GM12878 (cell line): ENCODE results near the gene EBI3. TPM values are rescaled to one million over a fixed set of nuclear protein-coding genes. Genes with fewer than 3 reads are reported as not detected.

Source experiments
- ATAC-seq: fragments of 200-7000 bp; cut with Tn5 transposase; 3 replicates; pipeline ENCODE4 v1.9.1; 2020; ENCODE audit warnings: mild to moderate bottlenecking, moderate library complexity
- Bru-seq: library from RNA; stranded (reverse); fragments of 400-500 nt; gene quantifications from one replicate; lab custom pipeline; 2021; lab: Mats Ljungman, UMichigan
- BruChase-seq, 2 experiments: library from RNA; stranded (reverse); fragments of 400-500 nt; gene quantifications; one replicate each; lab custom pipeline; 2021; lab: Mats Ljungman, UMichigan
- BruUV-seq: library from RNA; stranded (reverse); fragments of 400-500 nt; replicated peaks from 2 replicates; lab custom pipeline; 2021; lab: Mats Ljungman, UMichigan
- CTCF ChIA-PET: fragments of 300-600 bp; sonication (Branson Sonifier 250); formaldehyde crosslinking; extraction: SDS; loops from one replicate; lab custom pipeline; 2021; ENCODE audit warnings: inconsistent platforms; lab: Yijun Ruan, JAX
- POLR2A ChIA-PET: fragments of 350-600 bp; formaldehyde crosslinking; extraction: SDS; loops from one replicate; lab custom pipeline; 2021; ENCODE audit warnings: inconsistent platforms; lab: Charles Lee
- RAD21 ChIA-PET: fragments of 300-600 bp; sonication (Branson Sonifier 250); formaldehyde crosslinking; loops from one replicate; lab custom pipeline; 2023; ENCODE audit warnings: antibody characterized with exemption; ENCODE audit not compliant: unreplicated experiment; lab: Charles Lee
- SMC1A ChIA-PET: fragments of 300-600 bp; sonication (Branson Sonifier 250); formaldehyde crosslinking; loops from one replicate; lab custom pipeline; 2023; ENCODE audit not compliant: unreplicated experiment, uncharacterized antibody; lab: Charles Lee
- DNase-seq: peaks from one replicate; pipeline ENCODE4 v3.0.0-alpha.2; 2011; ENCODE audit warnings: low read depth, low spot score
- FAIRE-seq: peaks from 3 replicates; lab custom pipeline; 2011; peaks lifted over from hg19 to GRCh38; lab: Jason Lieb, UNC
- H2AFZ ChIP-seq: 2 replicates; pipeline ENCODE4 v1.6.0; 2011; ENCODE audit warnings: low read depth, low read length, control low read depth; ENCODE audit not compliant: control insufficient read depth
- H3K27ac ChIP-seq: 2 replicates; pipeline ENCODE4 v1.5.1; 2011; ENCODE audit warnings: control low read depth; ENCODE audit not compliant: control insufficient read depth, insufficient read depth
- H3K27me3 ChIP-seq, 2 experiments: replicated peaks in 1 of 2; 2 replicates each; pipeline versions ENCODE4 v1.6.0 to v1.6.1; 2011; ENCODE audit warnings: low read length in 1 of 2; ENCODE audit not compliant: control insufficient read depth in 2 of 2, insufficient read depth in 2 of 2
- H3K36me3 ChIP-seq, 2 experiments: 2 replicates each; pipeline ENCODE4 v1.5.1; 2011; ENCODE audit warnings: low read length in 1 of 2; ENCODE audit not compliant: control insufficient read depth in 2 of 2, insufficient read depth in 2 of 2
- H3K4me1 ChIP-seq: 2 replicates; pipeline ENCODE4 v1.6.1; 2011; ENCODE audit warnings: mild to moderate bottlenecking, low read length, moderate library complexity, mixed read lengths; ENCODE audit not compliant: control insufficient read depth, insufficient read depth
- H3K4me2 ChIP-seq: 2 replicates; pipeline ENCODE4 v1.6.0; 2011; ENCODE audit warnings: control low read depth; ENCODE audit not compliant: control insufficient read depth, insufficient read depth
- H3K4me3 ChIP-seq: fragments of 200-600 bp; sonication (generic); 2 replicates; pipeline ENCODE4 v1.5.1; 2016
- H3K79me2 ChIP-seq: 2 replicates; pipeline ENCODE4 v1.6.0; 2011; ENCODE audit warnings: low read length; ENCODE audit not compliant: control insufficient read depth, insufficient read depth
- H3K9ac ChIP-seq: 2 replicates; pipeline ENCODE4 v1.8.0; 2011; ENCODE audit warnings: low read length, control low read depth, mixed read lengths; ENCODE audit not compliant: control insufficient read depth, insufficient read depth
- H3K9me3 ChIP-seq: replicated peaks from 3 replicates; pipeline ENCODE4 v1.5.1; 2011; ENCODE audit warnings: mild to moderate bottlenecking, low read length; ENCODE audit not compliant: control insufficient read depth, insufficient read depth
- H4K20me1 ChIP-seq: 2 replicates; pipeline ENCODE4 v1.6.0; 2011; ENCODE audit not compliant: control insufficient read depth, insufficient read depth
- CBFB ChIP-seq: IDR thresholded peaks from 2 replicates; pipeline ENCODE4 v1.6.1; 2016; ENCODE audit warnings: antibody characterized with exemption, low read depth
- CHD4 ChIP-seq: fragments of 200-600 bp; sonication (generic); IDR thresholded peaks from 2 replicates; pipeline ENCODE4 v1.6.1; 2016; ENCODE audit warnings: mild to moderate bottlenecking
- GATAD2B ChIP-seq: fragments of 450-650 bp; conservative IDR thresholded peaks from 2 replicates; pipeline ENCODE4 v1.6.1; 2017; ENCODE audit warnings: low read depth, mild to moderate bottlenecking, moderate library complexity
- IKZF2 ChIP-seq, 2 experiments: fragments of 450-650 bp; IDR thresholded peaks; 2 replicates each; pipeline ENCODE4 v1.6.1; 2017; ENCODE audit warnings: mild to moderate bottlenecking in 2 of 2, moderate library complexity in 2 of 2
- MTA2 ChIP-seq: fragments of 450-650 bp; IDR thresholded peaks from 2 replicates; pipeline ENCODE4 v1.6.1; 2016; ENCODE audit warnings: low read depth, mild to moderate bottlenecking, moderate library complexity
- NR2F1 ChIP-seq: fragments of 450-650 bp; conservative IDR thresholded peaks from 2 replicates; pipeline ENCODE4 v1.6.1; 2017; ENCODE audit warnings: mild to moderate bottlenecking
- TBL1XR1 ChIP-seq: IDR thresholded peaks from 2 replicates; pipeline ENCODE4 v1.6.1; 2012; ENCODE audit warnings: low read depth, low read length, improper control_type of control experiment
- ZNF622 ChIP-seq: fragments of 450-650 bp; IDR thresholded peaks from 2 replicates; pipeline ENCODE4 v1.6.1; 2017; ENCODE audit warnings: mild to moderate bottlenecking, inconsistent platforms
- WGBS: methylation state at CpG from one replicate; pipeline ENCODE4 v1.1.6; 2016; ENCODE audit warnings: low lambda C conversion rate; ENCODE audit not compliant: insufficient replicate concordance, insufficient coverage; ENCODE audit errors: missing lambda C conversion rate; 5-methylcytosine and 5-hydroxymethylcytosine counted together
- in situ Hi-C: fragments of 300-500 bp; cut with MboI; formaldehyde crosslinking; loops from 9 replicates; pipeline ENCODE4 v1.14.3; 2018; ENCODE audit warnings: mixed read lengths
- intact Hi-C: fragments of 100-400 bp; cut with micrococcal nuclease; formaldehyde crosslinking; loops from one replicate; pipeline ENCODE4 v1.14.2; 2022; ENCODE audit not compliant: unreplicated experiment
- long read RNA-seq, 2 experiments: library from polyadenylated mRNA; unstranded; transcript quantifications; one replicate each; pipeline ENCODE4 v2.0.0, GENCODE V29; 2019 to 2020
- polyA minus RNA-seq, 3 experiments: library from RNA; depleted of rRNA, polyadenylated mRNA; stranded (reverse); fragments of >200 nt; gene quantifications; 2 replicates each; pipeline ENCODE4 v1.2.3, GENCODE V29; 2011
- polyA plus RNA-seq, 11 experiments: library from polyadenylated mRNA; depleted of rRNA in 4 of 11; unstranded in 6 of 11; stranded (reverse) in 5 of 11; fragments of >200 nt; fragmentation: Nextera tagmentation in 4 of 11; fragmentation: Illumina TruSeq in 1 of 11; extraction: Ambion mirVana in 4 of 11; extraction: Trizol in 1 of 11; gene quantifications; 1 replicate in 1 of 11; 2 replicates in 10 of 11; pipeline versions ENCODE4 v1.2.1 to v1.2.3, GENCODE V29; 2011 to 2016; ENCODE audit warnings: inconsistent platforms in 2 of 11, missing spikeins in 2 of 11, low read depth in 1 of 11
- total RNA-seq, 4 experiments: library from RNA; depleted of rRNA in 3 of 4; stranded (reverse); fragments of >200 nt in 3 of 4; fragmentation: Illumina TruSeq in 1 of 4; extraction: Trizol in 1 of 4; gene quantifications; 2 replicates each; pipeline versions ENCODE4 v1.2.1 to v1.2.3, GENCODE V29; 2013 to 2021
- TF ChIP-seq, protein P1 (sequence below): IDR thresholded peaks from 2 replicates; pipeline ENCODE4 v1.6.1; 2011; ENCODE audit warnings: mild to moderate bottlenecking, low read depth, low read length, moderate library complexity; ENCODE audit not compliant: insufficient replicate concordance
- TF ChIP-seq, protein P2 (sequence below): IDR thresholded peaks from 2 replicates; pipeline ENCODE4 v1.6.1; 2012; ENCODE audit warnings: mild to moderate bottlenecking, low read depth, low read length
- TF ChIP-seq, protein P3 (sequence below): fragments of 450-650 bp; IDR thresholded peaks from 2 replicates; pipeline ENCODE4 v1.6.1; 2017; ENCODE audit warnings: low read depth, mild to moderate bottlenecking, moderate library complexity

The EBI3 gene
- 450 and 530 TPM in 2 replicates for total RNA-seq (2013; cell fraction: nucleolus; rRNA removed)
- total RNA-seq (2014; rRNA removed) (137 and 149 TPM in 2 replicates), total RNA-seq (2014; rRNA removed; fragmentation: Illumina TruSeq; extraction: Trizol) (61.0 and 68.2 TPM in 2 replicates), total RNA-seq (2021) (224 and 232 TPM in 2 replicates), polyA plus RNA-seq (2011; rRNA removed) (140 and 276 TPM in 2 replicates), polyA plus RNA-seq (2014; fragmentation: Illumina TruSeq; extraction: Trizol) (13.5 and 47.7 TPM in 2 replicates), polyA plus RNA-seq (2014; fragmentation: Nextera tagmentation; extraction: Ambion mirVana) (10 to 100 TPM; 22.0 to 61.1 TPM), polyA plus RNA-seq (2014; rRNA removed) (257 and 266 TPM in 2 replicates), polyA plus RNA-seq (2016; fragmentation: Nextera tagmentation; extraction: Ambion mirVana) (100 to 1,000 TPM; 278 to 288 TPM), polyA minus RNA-seq (2011; rRNA and poly(A)+ RNA removed) (103 and 190 TPM in 2 replicates), Bru-seq, nascent RNA (percentile 96 among the genes with signal in this experiment), BruChase-seq, experiment 1, labeled RNA remaining after a 6-hour chase (percentile 97 among the genes with signal in this experiment), BruChase-seq, experiment 2, labeled RNA remaining after a 2-hour chase (percentile 94 among the genes with signal in this experiment)
- polyA plus RNA-seq (2011; ENCODE audit: low read depth): 92.7 TPM
- 391 and 446 TPM in 2 replicates for polyA plus RNA-seq (2011; cell fraction: cytosol; rRNA removed)
- polyA plus RNA-seq (2011; cell fraction: nucleus; rRNA removed): 237 and 277 TPM in 2 replicates
- polyA plus RNA-seq (2012): 176 and 238 TPM in 2 replicates
- 139 and 168 TPM in 2 replicates for polyA minus RNA-seq (2011; cell fraction: cytosol; rRNA and poly(A)+ RNA removed)
- polyA minus RNA-seq (2011; cell fraction: nucleus; rRNA and poly(A)+ RNA removed): 74.0 and 109 TPM in 2 replicates
- long read RNA-seq, experiment 1, transcript EBI3-201 (5 exons, 1,186 nt): major isoform, 102 of 114 reads
- long read RNA-seq, experiment 1, partial matches to known transcripts: 2 of 114 reads
- long read RNA-seq, experiment 1, other reads (novel, unspliced or antisense): 10 of 114 reads
- long read RNA-seq, experiment 2, transcript EBI3-201 (5 exons, 1,186 nt): major isoform, 208 of 236 reads
- long read RNA-seq, experiment 2, partial matches to known transcripts: 23 of 236 reads
- long read RNA-seq, experiment 2, other reads (novel, unspliced or antisense): 5 of 236 reads

DNA sequence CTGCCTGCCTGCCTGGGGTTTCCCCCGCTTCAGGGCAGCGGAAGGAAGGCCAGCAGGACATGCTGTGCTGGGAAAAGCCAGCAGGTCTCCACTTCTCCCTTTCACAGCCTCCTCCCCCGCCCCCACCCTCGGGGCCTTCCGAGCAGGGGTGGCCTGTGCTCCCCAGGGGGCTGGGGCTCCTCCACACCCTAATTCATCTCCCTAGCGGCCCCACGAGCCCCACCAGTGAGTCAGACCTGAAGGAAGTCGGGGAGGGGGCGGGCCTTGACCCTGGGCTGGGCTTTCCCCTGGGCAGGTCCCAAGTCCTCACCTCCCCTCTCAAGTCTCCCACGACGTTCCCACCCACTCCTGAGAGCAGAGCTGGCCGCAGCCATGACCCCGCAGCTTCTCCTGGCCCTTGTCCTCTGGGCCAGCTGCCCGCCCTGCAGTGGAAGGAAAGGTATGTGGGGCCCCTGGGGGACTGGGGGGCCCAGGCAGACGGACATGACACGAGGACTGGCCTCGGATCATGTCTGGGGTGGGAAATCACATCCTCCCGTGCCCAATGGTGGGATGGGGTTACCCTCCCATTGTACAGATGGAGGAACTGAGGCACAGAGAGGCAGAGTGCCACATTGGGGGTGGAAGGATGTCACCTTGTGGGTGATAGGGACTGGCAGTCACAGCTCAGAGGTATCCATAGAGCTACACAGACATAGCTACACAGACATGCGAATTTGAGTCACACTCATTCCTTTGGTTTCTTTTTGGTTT, at the start of gene EBI3:
Gene EBI3 (plus strand): TSS at position 345 of the 753 bp plus-strand sequence. CDS start 28 bp downstream, at position 373.
- 1% methylated on average over 18 of the region's 19 CpGs for WGBS
- FAIRE-seq: peak; percentile 38
- H3K27ac ChIP-seq: peak within 1 kb of the TSS; percentile 99
- intact Hi-C loops (loop anchor here (2.0 kb wide), 2 partner anchors 15 to 17 kb away; partner anchors contain the start of gene YJU2), in situ Hi-C loops (no loop called here)
- RAD21 ChIA-PET: interaction anchor here (0.7 to 2.3 kb wide), 9 partner anchors 11 to 242 kb away, joined by 3 to 10 read pairs (median 3); partner anchors contain the start of gene MPND
- peak within 1 kb of the TSS; percentile 95 for H3K9ac ChIP-seq
- SMC1A ChIA-PET: interaction anchor here (1.4 to 2.3 kb wide), 4 partner anchors 15 to 242 kb away, joined by 4 to 9 read pairs (median 5); partner anchors contain the start of gene YJU2
- H3K79me2 ChIP-seq: peaks cover 56% of the 10 kb centered on the region
- H3K4me3 ChIP-seq: peak within 1 kb of the TSS; percentile 93
- peak; percentile 88 for DNase-seq
- H3K4me2 ChIP-seq: peak within 1 kb of the TSS; percentile 75
- POLR2A ChIA-PET: interaction anchor here (0.5 to 6.0 kb wide), 15 partner anchors 8 to 777 kb away, joined by 3 to 45 read pairs (median 4); partner anchors contain the start of genes CHAF1A and ZBTB7A
- H3K4me1 ChIP-seq: peaks cover 24% of the 10 kb centered on the region
- H4K20me1 ChIP-seq: no peaks in the 10 kb centered on the region
- peak; percentile 86 for ATAC-seq
- no peaks in the 10 kb centered on the region for H3K9me3 ChIP-seq
- H3K36me3 ChIP-seq: peaks cover 0 to 3% of the 10 kb centered on the region in 2 experiments; a peak in 1 of 4 replicates
- CTCF ChIA-PET: interaction anchor here (0.6 to 2.6 kb wide), 10 partner anchors 10 to 243 kb away, joined by 3 to 19 read pairs (median 4); partner anchors contain the start of gene YJU2
- H2AFZ ChIP-seq: peak within 1 kb of the TSS; percentile 83
- H3K27me3 ChIP-seq: no peaks in the 10 kb centered on the region
- no TSS peak for BruUV-seq
- TF ChIP-seq, protein P1, sequence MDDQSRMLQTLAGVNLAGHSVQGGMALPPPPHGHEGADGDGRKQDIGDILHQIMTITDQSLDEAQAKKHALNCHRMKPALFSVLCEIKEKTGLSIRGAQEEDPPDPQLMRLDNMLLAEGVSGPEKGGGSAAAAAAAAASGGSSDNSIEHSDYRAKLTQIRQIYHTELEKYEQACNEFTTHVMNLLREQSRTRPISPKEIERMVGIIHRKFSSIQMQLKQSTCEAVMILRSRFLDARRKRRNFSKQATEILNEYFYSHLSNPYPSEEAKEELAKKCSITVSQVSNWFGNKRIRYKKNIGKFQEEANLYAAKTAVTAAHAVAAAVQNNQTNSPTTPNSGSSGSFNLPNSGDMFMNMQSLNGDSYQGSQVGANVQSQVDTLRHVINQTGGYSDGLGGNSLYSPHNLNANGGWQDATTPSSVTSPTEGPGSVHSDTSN: no peak
- peak; percentile 35; the same call in 1 of the 2 replicates for TF ChIP-seq CBFB
- peak; percentile 87 for TF ChIP-seq MTA2
- TF ChIP-seq NR2F1: peak; percentile 95
- TF ChIP-seq ZNF622: no peak
- TF ChIP-seq, protein P2, sequence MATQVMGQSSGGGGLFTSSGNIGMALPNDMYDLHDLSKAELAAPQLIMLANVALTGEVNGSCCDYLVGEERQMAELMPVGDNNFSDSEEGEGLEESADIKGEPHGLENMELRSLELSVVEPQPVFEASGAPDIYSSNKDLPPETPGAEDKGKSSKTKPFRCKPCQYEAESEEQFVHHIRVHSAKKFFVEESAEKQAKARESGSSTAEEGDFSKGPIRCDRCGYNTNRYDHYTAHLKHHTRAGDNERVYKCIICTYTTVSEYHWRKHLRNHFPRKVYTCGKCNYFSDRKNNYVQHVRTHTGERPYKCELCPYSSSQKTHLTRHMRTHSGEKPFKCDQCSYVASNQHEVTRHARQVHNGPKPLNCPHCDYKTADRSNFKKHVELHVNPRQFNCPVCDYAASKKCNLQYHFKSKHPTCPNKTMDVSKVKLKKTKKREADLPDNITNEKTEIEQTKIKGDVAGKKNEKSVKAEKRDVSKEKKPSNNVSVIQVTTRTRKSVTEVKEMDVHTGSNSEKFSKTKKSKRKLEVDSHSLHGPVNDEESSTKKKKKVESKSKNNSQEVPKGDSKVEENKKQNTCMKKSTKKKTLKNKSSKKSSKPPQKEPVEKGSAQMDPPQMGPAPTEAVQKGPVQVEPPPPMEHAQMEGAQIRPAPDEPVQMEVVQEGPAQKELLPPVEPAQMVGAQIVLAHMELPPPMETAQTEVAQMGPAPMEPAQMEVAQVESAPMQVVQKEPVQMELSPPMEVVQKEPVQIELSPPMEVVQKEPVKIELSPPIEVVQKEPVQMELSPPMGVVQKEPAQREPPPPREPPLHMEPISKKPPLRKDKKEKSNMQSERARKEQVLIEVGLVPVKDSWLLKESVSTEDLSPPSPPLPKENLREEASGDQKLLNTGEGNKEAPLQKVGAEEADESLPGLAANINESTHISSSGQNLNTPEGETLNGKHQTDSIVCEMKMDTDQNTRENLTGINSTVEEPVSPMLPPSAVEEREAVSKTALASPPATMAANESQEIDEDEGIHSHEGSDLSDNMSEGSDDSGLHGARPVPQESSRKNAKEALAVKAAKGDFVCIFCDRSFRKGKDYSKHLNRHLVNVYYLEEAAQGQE: no peak
- peak; percentile 99 for TF ChIP-seq GATAD2B
- TF ChIP-seq, protein P3, sequence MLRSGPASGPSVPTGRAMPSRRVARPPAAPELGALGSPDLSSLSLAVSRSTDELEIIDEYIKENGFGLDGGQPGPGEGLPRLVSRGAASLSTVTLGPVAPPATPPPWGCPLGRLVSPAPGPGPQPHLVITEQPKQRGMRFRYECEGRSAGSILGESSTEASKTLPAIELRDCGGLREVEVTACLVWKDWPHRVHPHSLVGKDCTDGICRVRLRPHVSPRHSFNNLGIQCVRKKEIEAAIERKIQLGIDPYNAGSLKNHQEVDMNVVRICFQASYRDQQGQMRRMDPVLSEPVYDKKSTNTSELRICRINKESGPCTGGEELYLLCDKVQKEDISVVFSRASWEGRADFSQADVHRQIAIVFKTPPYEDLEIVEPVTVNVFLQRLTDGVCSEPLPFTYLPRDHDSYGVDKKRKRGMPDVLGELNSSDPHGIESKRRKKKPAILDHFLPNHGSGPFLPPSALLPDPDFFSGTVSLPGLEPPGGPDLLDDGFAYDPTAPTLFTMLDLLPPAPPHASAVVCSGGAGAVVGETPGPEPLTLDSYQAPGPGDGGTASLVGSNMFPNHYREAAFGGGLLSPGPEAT: peak; percentile 94
- no peak for TF ChIP-seq CHD4
- TF ChIP-seq IKZF2 (IDR thresholded peaks at IDR 0.05): peak; percentile 97 to 98
- TF ChIP-seq TBL1XR1: peak; percentile 95
